Memory B cell (primary cell): ENCODE measurements around the gene MYO18A.

Experiments
- ATAC-seq: fragments of 150-1000 bp; cut with Tn5 transposase; 2 replicates; pipeline ENCODE4 v1.10.0; 2021; ENCODE audit warnings: low read depth, mild to moderate bottlenecking, moderate library complexity
- DNase-seq, 2 donors: peaks; one replicate each; pipeline ENCODE4 v3.0.0; 2022; ENCODE audit warnings: low spot score in 2 of 2
- H3K27ac Mint-ChIP-seq: one replicate; pipeline ENCODE4 v1.8.0; 2022; ENCODE audit warnings: mild to moderate bottlenecking, moderate library complexity, mixed read lengths
- H3K27me3 Mint-ChIP-seq: one replicate; pipeline ENCODE4 v1.8.0; 2022; ENCODE audit warnings: mixed read lengths
- H3K36me3 Mint-ChIP-seq: one replicate; pipeline ENCODE4 v1.8.0; 2022; ENCODE audit warnings: mild to moderate bottlenecking, mixed read lengths
- H3K4me1 Mint-ChIP-seq: one replicate; pipeline ENCODE4 v1.8.0; 2022; ENCODE audit warnings: mixed read lengths
- H3K4me3 Mint-ChIP-seq: one replicate; pipeline ENCODE4 v1.8.0; 2022; ENCODE audit warnings: mild to moderate bottlenecking, moderate library complexity, mixed read lengths
- H3K9me3 Mint-ChIP-seq: one replicate; pipeline ENCODE4 v1.8.0; 2022; ENCODE audit warnings: mixed read lengths

Gene MYO18A

DNA sequence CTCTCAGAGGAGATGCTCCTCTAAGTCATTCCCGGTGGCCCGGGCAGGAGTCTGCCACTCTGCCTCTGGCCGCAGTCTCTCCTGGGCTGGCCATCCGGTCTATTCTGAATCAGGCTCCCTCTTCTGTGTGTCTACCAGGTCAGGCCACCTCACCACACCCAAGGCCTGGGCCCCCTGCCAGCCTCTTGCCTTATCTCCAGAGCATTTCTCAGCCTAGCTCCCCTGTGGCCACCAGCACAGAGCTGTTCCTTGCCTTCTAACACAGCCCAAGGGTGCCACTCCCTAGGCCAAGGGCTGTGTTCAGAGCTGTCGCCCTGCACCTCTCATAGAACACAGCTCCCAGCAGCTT, 55.3 kb downstream of the MYO18A start:
- Mint-ChIP-seq H3K9me3 (no peaks in the 10 kb centered on the region), H3K36me3 (peaks cover 9% of the 10 kb centered on the region), H3K4me3 (no peak overlapping the region), H3K27me3 (no peaks in the 10 kb centered on the region), H3K4me1 (peaks cover 13% of the 10 kb centered on the region), H3K27ac (no peak overlapping the region)
- no peak for ATAC-seq
- DNase-seq = no peak

DNA sequence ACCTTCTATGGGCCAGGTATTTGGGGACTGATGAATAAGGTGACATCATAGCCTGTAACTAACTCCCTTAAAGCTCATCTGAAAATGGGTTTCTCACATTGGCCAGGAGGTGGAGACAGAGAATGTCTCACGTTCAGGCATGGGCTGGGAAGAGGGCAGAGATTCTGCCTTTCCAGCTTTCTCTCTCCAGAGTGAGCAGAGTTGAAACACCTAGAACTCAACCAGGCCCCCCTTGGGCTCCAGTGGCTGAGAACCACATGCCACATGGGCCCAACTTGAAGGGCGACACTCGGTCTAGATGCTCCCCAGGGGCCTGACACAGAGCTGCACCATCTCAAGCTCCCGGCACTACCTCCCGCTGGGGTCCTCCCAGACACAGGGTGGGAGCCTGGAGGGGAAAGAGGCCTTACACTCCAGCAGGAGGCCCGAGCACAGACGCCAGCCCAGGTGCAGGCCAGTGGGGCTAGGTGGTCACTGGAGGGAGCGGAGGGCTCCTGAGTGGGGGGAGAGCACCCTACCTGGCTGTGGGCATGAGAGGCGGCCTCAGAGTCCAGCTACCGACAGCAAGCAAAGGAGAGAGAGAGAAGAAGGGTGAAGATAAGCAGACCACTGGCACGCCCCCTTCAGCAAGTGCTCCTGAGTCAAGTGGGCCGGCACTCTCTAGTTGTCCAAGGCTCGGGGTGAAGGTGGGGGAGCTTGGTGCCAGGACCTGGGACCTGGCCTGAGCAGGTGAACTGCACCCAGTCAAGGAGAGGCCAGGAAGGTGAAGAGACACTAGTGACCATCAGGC, 55.9 kb downstream of the MYO18A start:
- peak; percentile 95 for ATAC-seq
- H3K9me3 Mint-ChIP-seq = no peaks in the 10 kb centered on the region
- peaks cover 11% of the 10 kb centered on the region for H3K36me3 Mint-ChIP-seq
- DNase-seq = no peak
- peaks cover 10% of the 10 kb centered on the region for H3K4me1 Mint-ChIP-seq
- no peak overlapping the region for H3K27ac Mint-ChIP-seq
- no peak overlapping the region for H3K4me3 Mint-ChIP-seq
- no peaks in the 10 kb centered on the region for H3K27me3 Mint-ChIP-seq

- Mint-ChIP-seq H3K36me3 (peaks cover 20% of the 10 kb centered on the region), H3K27ac (no peak overlapping the region), H3K9me3 (no peaks in the 10 kb centered on the region), H3K4me3 (no peak overlapping the region), H3K27me3 (no peaks in the 10 kb centered on the region), H3K4me1 (peaks cover 7% of the 10 kb centered on the region)
- no peak for ATAC-seq
- no peak for DNase-seq
Observed at GRCh38 chr17:29123111-29123510, 57.1 kb downstream of the MYO18A start.

DNA sequence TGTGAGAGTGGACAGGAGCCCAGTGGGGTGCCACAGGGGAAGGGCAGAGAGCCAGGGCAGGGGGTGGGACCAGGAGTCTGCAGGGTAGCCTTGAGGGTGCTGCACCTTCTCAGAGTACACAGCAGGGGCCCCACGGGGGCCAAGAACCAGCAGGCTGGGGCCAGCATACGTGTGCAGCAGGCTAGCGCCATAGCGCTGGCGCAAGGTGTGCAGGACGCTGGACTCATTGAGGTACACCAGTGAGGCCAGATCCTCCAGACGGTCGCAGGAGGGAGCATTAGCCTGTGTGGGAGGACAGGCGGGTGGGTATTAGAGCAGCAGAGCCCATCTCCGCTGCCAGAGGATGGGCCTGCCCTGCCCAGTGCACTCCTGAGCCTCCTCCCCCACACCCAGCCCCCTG, 58.8 kb downstream of the MYO18A start:
- Mint-ChIP-seq H3K4me3 (no peak overlapping the region), H3K4me1 (peaks cover 11% of the 10 kb centered on the region), H3K27me3 (no peaks in the 10 kb centered on the region), H3K9me3 (no peaks in the 10 kb centered on the region), H3K27ac (no peak overlapping the region), H3K36me3 (peaks cover 20% of the 10 kb centered on the region)
- DNase-seq (no peak), ATAC-seq (no peak)

- Mint-ChIP-seq H3K9me3 (no peaks in the 10 kb centered on the region), H3K27me3 (no peaks in the 10 kb centered on the region), H3K27ac (no peak overlapping the region), H3K4me3 (no peak overlapping the region), H3K36me3 (peaks cover 20% of the 10 kb centered on the region), H3K4me1 (peaks cover 11% of the 10 kb centered on the region)
- no peak for ATAC-seq
- DNase-seq = no peak
Observed at GRCh38 chr17:29120433-29120832, 59.8 kb downstream of the MYO18A start.

GRCh38 chr17:29119265-29119664, 60.9 kb downstream of the MYO18A start:
- peaks cover 21% of the 10 kb centered on the region for H3K36me3 Mint-ChIP-seq
- H3K4me3 Mint-ChIP-seq = no peak overlapping the region
- no peak for ATAC-seq
- H3K9me3 Mint-ChIP-seq = no peaks in the 10 kb centered on the region
- no peak for DNase-seq
- H3K4me1 Mint-ChIP-seq = peaks cover 8% of the 10 kb centered on the region
- no peaks in the 10 kb centered on the region for H3K27me3 Mint-ChIP-seq
- H3K27ac Mint-ChIP-seq = no peak overlapping the region

DNA sequence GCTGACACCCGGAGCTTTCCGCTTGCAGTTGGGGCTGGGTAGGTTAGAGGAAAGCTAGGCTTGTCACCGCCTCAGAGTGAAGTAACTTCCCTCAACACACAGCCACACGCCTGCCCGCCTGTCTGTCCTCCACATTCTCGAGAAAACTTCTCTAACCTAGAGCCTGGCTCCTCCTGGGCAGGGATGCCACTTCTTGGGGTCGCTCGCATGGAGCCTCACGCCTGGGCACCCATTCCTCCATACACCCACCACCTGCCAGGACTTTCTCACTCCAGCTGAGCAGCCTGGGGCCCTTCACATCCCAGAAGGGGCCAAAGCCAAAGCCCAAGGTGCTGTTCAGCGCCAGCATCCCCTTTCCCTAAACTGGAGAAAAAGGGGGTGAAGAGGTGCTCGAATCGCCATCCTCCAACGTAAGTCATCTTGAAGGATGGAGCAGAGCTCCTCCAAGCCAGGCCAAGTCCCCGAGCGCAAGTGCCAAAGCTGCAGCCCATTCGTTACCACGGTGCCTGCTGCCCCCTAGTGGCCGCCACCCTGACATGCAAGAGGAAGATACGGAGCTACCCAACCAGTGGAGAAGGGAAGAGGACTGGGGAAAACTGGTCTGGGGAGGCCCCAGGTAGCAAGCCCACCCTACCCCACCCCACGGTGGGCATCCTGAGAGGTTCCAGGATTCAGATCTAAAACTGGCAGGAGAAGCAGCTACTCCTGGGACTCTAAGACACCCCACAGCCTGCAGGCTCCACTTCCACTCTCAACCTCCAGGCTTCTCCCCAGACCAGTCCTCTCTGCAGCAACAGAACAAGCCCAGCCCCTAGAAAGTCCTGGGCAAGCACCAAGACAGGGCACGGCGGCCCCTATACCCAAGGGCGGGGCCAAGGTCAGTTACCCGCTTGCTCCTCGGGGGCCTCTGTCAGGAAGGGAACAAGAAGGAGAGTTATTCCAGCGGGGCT, 63.1 kb downstream of the MYO18A start:
- Mint-ChIP-seq H3K27me3 (no peaks in the 10 kb centered on the region), H3K4me3 (no peak overlapping the region), H3K4me1 (peaks cover 7% of the 10 kb centered on the region), H3K36me3 (peaks cover 24% of the 10 kb centered on the region), H3K27ac (no peak overlapping the region), H3K9me3 (no peaks in the 10 kb centered on the region)
- ATAC-seq = peak; percentile 83
- peak; percentile 72 to 73 for DNase-seq

DNA sequence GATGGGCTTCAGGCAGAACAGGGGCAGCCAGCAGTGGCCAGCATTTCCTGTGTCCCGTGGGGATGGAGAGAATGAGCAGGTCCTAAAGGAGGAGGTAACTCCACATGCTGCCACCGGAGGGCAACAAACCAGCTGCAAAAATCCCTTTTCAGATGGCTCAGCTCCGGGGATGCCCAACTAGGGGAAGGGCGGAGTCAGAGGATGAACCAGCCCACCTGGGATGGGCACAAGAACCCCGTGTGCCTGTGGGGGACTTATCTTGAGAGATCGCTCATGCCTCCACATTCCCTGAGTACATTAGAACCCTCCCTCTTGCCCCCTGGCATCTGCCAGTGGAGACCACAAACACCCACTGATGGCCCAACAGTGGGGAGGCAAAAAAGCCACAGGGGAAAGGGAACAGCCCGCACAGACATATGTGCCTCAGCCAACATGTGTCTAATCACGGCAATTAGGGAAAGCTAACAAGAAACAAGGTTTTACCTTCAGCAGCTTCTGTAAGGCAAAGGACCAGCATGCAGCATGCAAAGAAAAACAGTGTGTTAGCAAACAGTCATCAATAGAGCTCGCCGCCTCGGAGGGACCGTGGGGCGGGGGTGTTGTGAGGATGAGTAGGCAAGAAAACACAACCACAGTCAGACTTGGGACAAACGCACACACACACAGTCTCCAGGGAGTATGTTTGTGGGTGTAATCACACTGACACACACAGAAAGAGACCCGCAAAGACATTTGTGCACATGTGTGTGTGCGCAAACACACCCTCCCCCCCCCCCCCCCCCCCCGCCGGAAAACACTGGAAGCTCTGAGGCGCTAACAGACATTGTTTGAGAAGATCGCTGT, 64.0 kb downstream of the MYO18A start:
- ATAC-seq = no peak
- no peaks in the 10 kb centered on the region for H3K9me3 Mint-ChIP-seq
- H3K4me3 Mint-ChIP-seq = no peak overlapping the region
- peaks cover 22% of the 10 kb centered on the region for H3K36me3 Mint-ChIP-seq
- no peaks in the 10 kb centered on the region for H3K27me3 Mint-ChIP-seq
- H3K27ac Mint-ChIP-seq = no peak overlapping the region
- no peak for DNase-seq
- peaks cover 5% of the 10 kb centered on the region for H3K4me1 Mint-ChIP-seq

- peaks cover 5% of the 10 kb centered on the region for H3K4me1 Mint-ChIP-seq
- H3K36me3 Mint-ChIP-seq = peaks cover 25% of the 10 kb centered on the region
- no peaks in the 10 kb centered on the region for H3K9me3 Mint-ChIP-seq
- ATAC-seq (no peak), DNase-seq (no peak)
- H3K4me3 Mint-ChIP-seq = no peak overlapping the region
- no peaks in the 10 kb centered on the region for H3K27me3 Mint-ChIP-seq
- H3K27ac Mint-ChIP-seq = no peak overlapping the region
Observed at GRCh38 chr17:29115435-29115834, 64.8 kb downstream of the MYO18A start.

DNA sequence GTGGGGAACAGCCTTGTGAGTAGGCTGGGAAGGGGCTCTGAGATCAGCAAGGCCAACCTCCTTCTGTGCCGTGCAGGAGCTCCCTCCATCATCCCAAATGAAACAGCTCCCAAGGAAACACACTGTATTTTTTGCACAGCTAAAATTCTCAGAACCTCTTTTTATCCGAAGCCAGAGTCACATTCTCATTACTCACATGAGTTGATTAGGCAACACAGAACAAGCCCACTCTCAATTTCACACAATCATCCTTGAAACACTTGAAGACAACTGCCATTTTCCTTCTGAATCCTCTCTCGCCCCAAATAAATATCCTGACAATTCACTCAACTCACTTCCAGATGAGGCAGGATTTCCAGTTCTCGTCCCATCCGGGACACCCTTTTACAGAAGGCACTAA, 66.1 kb downstream of the MYO18A start:
- Mint-ChIP-seq H3K27ac (peak overlapping the region; percentile 58), H3K36me3 (peaks cover 22% of the 10 kb centered on the region)

DNA sequence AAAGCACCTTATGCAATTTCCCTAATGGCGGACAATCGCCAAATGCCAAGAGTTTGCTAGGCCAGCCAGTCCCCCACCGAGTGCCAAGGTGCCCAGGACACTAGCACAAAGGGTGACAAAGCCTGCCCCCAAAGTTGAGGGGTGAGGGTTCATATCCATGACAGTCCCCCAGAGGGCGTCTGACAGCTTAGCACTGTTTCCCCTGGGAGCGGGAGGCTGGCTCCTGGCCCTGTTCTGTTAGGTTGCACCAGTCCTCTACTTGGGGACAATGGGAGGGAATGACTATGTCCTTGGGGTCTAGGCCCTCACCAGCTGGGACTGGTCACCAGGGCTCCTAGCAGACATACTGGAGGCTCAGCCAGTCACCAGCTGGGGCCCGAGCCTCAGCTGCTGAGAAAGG, 66.9 kb downstream of the MYO18A start:
- ATAC-seq (no peak), DNase-seq (no peak)
- no peak overlapping the region for H3K4me3 Mint-ChIP-seq
- no peaks in the 10 kb centered on the region for H3K9me3 Mint-ChIP-seq
- H3K27ac Mint-ChIP-seq = no peak overlapping the region
- H3K4me1 Mint-ChIP-seq = peaks cover 7% of the 10 kb centered on the region
- H3K36me3 Mint-ChIP-seq = peaks cover 21% of the 10 kb centered on the region
- no peaks in the 10 kb centered on the region for H3K27me3 Mint-ChIP-seq

More for the DNA sequence above, 66.1 kb downstream of the MYO18A start:
- Mint-ChIP-seq H3K4me1 (peaks cover 7% of the 10 kb centered on the region), H3K9me3 (no peaks in the 10 kb centered on the region), H3K27me3 (no peaks in the 10 kb centered on the region), H3K4me3 (no peak overlapping the region)
- DNase-seq = no peak
- ATAC-seq = no peak

- H3K4me1 Mint-ChIP-seq = peaks cover 7% of the 10 kb centered on the region
- H3K4me3 Mint-ChIP-seq = no peak overlapping the region
- no peak overlapping the region for H3K27ac Mint-ChIP-seq
- H3K36me3 Mint-ChIP-seq = peaks cover 21% of the 10 kb centered on the region
- H3K9me3 Mint-ChIP-seq = no peaks in the 10 kb centered on the region
- ATAC-seq = no peak
- no peaks in the 10 kb centered on the region for H3K27me3 Mint-ChIP-seq
- no peak for DNase-seq
Observed at GRCh38 chr17:29112771-29113295, 67.4 kb downstream of the MYO18A start.

- H3K9me3 Mint-ChIP-seq = no peaks in the 10 kb centered on the region
- peaks cover 24% of the 10 kb centered on the region for H3K36me3 Mint-ChIP-seq
- no peak overlapping the region for H3K27ac Mint-ChIP-seq
- H3K27me3 Mint-ChIP-seq = no peaks in the 10 kb centered on the region
- peak; percentile 61 to 76 for DNase-seq
- ATAC-seq = peak; percentile 79
- H3K4me1 Mint-ChIP-seq = peaks cover 4% of the 10 kb centered on the region
- no peak overlapping the region for H3K4me3 Mint-ChIP-seq
Observed at GRCh38 chr17:29111816-29112499, 68.2 kb downstream of the MYO18A start.
